Spleen (tissue), 7 donors: Measurements from ENCODE around the gene HDAC9.

ENCODE experiments used
- CTCF ChIP-seq, 11 experiments: fragments of 200-600 bp in 7 of 11; fragments of 450-650 bp in 4 of 11; sonication (generic) in 4 of 11; IDR thresholded peaks in 8 of 11; conservative IDR thresholded peaks in 3 of 11; 1 replicate in 7 of 11; 2 replicates in 4 of 11; pipeline versions ENCODE4 v1.4.0 to v1.8.0; 2016 to 2021; ENCODE audit warnings: antibody characterized with exemption in 11 of 11, inconsistent platforms in 4 of 11, mild to moderate bottlenecking in 1 of 11
- POLR2A ChIP-seq, 3 donors: fragments of 450-650 bp; IDR thresholded peaks; one replicate each; pipeline ENCODE4 v1.5.1; 2017; ENCODE audit warnings: antibody characterized with exemption in 3 of 3, mild to moderate bottlenecking in 1 of 3
- donor health status: DM: no; HTN: no; CAD: no; lungs with moderate emphysema.
- donor health status: DM: no; HTN: no; CAD: no.
- donor health status: DM: no; HTN: no; CAD: no.

- TF ChIP-seq CTCF (IDR thresholded peaks at IDR 0.05 in 8 of 11, conservative IDR thresholded peaks at IDR 0.05 in 3 of 11), result no peak
- no peak for TF ChIP-seq POLR2A (IDR thresholded peaks at IDR 0.05)
These were observed 4.0 kb downstream of the HDAC9 start for GRCh38 chr7:18499407-18500177.
